H9 (cell line): Measurements from ENCODE around the gene BIRC7. TPM values are rescaled to one million over a fixed set of nuclear protein-coding genes. Genes with fewer than 3 reads are reported as not detected.

Experiments used
- DNase-seq: peaks from one replicate; pipeline ENCODE4 v3.0.0-alpha.2; 2017
- H2AFZ ChIP-seq: one replicate; pipeline ENCODE4 v1.6.1; 2013; ENCODE audit warnings: mild to moderate bottlenecking, low read length, control low read depth, moderate library complexity
- H2AK5ac ChIP-seq: 2 replicates; pipeline ENCODE4 v1.6.1; 2013; ENCODE audit warnings: low read length, control low read depth, mixed read lengths; ENCODE audit not compliant: insufficient read length
- H2BK120ac ChIP-seq: one replicate; pipeline ENCODE4 v1.6.1; 2013; ENCODE audit warnings: low read depth, mild to moderate bottlenecking, low read length, control low read depth, inconsistent platforms; ENCODE audit not compliant: poor library complexity, severe bottlenecking
- H2BK12ac ChIP-seq: 2 replicates; pipeline ENCODE4 v1.6.1; 2013; ENCODE audit warnings: low read length, control low read depth, mixed read lengths, low read depth; ENCODE audit not compliant: insufficient read length
- H2BK15ac ChIP-seq: 2 replicates; pipeline ENCODE4 v1.6.1; 2013; ENCODE audit warnings: low read depth, low read length, control low read depth
- H2BK20ac ChIP-seq: one replicate; pipeline ENCODE4 v1.6.1; 2013; ENCODE audit warnings: low read depth, mild to moderate bottlenecking, low read length, control low read depth, inconsistent platforms; ENCODE audit not compliant: poor library complexity, severe bottlenecking
- H2BK5ac ChIP-seq: 2 replicates; pipeline ENCODE4 v1.6.1; 2013; ENCODE audit warnings: low read length, control low read depth, mixed read lengths; ENCODE audit not compliant: insufficient read length
- H3K14ac ChIP-seq: 2 replicates; pipeline ENCODE4 v1.6.1; 2013; ENCODE audit warnings: low read length, control low read depth; ENCODE audit not compliant: insufficient read depth
- H3K18ac ChIP-seq: 2 replicates; pipeline ENCODE4 v1.6.1; 2013; ENCODE audit warnings: low read depth, mild to moderate bottlenecking, mixed read lengths, low read length, control low read depth; ENCODE audit not compliant: insufficient read length
- H3K23ac ChIP-seq: 2 replicates; pipeline ENCODE4 v1.6.1; 2013; ENCODE audit warnings: low read length, control low read depth, mixed read lengths, low read depth; ENCODE audit not compliant: insufficient read length
- H3K23me2 ChIP-seq: 2 replicates; pipeline ENCODE4 v1.6.1; 2013; ENCODE audit warnings: low read depth, mild to moderate bottlenecking, mixed read lengths, low read length, control low read depth; ENCODE audit not compliant: insufficient read length, poor library complexity, severe bottlenecking
- H3K27ac ChIP-seq: 2 replicates; pipeline ENCODE4 v1.5.1; 2013; ENCODE audit warnings: low read length, control low read depth, mixed read lengths, low read depth; ENCODE audit not compliant: insufficient read length
- H3K27me3 ChIP-seq: 2 replicates; pipeline ENCODE4 v1.6.1; 2013; ENCODE audit warnings: low read length, control low read depth, inconsistent platforms; ENCODE audit not compliant: insufficient read depth
- H3K4ac ChIP-seq: 2 replicates; pipeline ENCODE4 v1.6.1; 2013; ENCODE audit warnings: low read depth, mild to moderate bottlenecking, control low read depth, inconsistent platforms, low read length, moderate library complexity
- H3K4me1 ChIP-seq: 2 replicates; pipeline ENCODE4 v1.6.1; 2013; ENCODE audit warnings: low read length, control low read depth, inconsistent platforms; ENCODE audit not compliant: insufficient read depth
- H3K4me2 ChIP-seq: 2 replicates; pipeline ENCODE4 v1.6.1; 2013; ENCODE audit warnings: low read length, control low read depth, mixed read lengths; ENCODE audit not compliant: insufficient read length, insufficient read depth
- H3K56ac ChIP-seq: 2 replicates; pipeline ENCODE4 v1.6.1; 2013; ENCODE audit warnings: low read depth, mild to moderate bottlenecking, mixed read lengths, low read length, control low read depth; ENCODE audit not compliant: insufficient read length
- H3K79me1 ChIP-seq: 2 replicates; pipeline ENCODE4 v1.6.1; 2013; ENCODE audit warnings: low read depth, mild to moderate bottlenecking, moderate library complexity, low read length, control low read depth, inconsistent platforms; ENCODE audit not compliant: insufficient read depth, poor library complexity, severe bottlenecking
- H3K79me2 ChIP-seq: 2 replicates; pipeline ENCODE4 v1.6.1; 2013; ENCODE audit warnings: low read length, control low read depth, inconsistent platforms; ENCODE audit not compliant: insufficient read depth
- H3K9ac ChIP-seq: 2 replicates; pipeline ENCODE4 v1.6.1; 2013; ENCODE audit warnings: low read length, control low read depth, mixed read lengths; ENCODE audit not compliant: insufficient read length; ENCODE audit errors: extremely low read depth
- H3K9me3 ChIP-seq: one replicate; pipeline ENCODE4 v1.6.1; 2013; ENCODE audit warnings: low read depth, low read length, inconsistent platforms; ENCODE audit not compliant: control insufficient read depth
- H3T11ph ChIP-seq: one replicate; pipeline ENCODE4 v1.6.1; 2013; ENCODE audit warnings: mild to moderate bottlenecking, low read length, control low read depth, inconsistent platforms
- H4K20me1 ChIP-seq: one replicate; pipeline ENCODE4 v1.6.1; 2013; ENCODE audit not compliant: control insufficient read depth, insufficient read length, insufficient read depth
- H4K5ac ChIP-seq: 2 replicates; pipeline ENCODE4 v1.6.1; 2013; ENCODE audit warnings: low read depth, mild to moderate bottlenecking, mixed read lengths, low read length, control low read depth; ENCODE audit not compliant: insufficient read length
- H4K8ac ChIP-seq: replicated peaks from 2 replicates; pipeline ENCODE4 v1.6.1; 2013; ENCODE audit warnings: low read length, control low read depth, mixed read lengths, low read depth; ENCODE audit not compliant: insufficient read length
- H4K91ac ChIP-seq: 2 replicates; pipeline ENCODE4 v1.6.1; 2013; ENCODE audit warnings: low read depth, mild to moderate bottlenecking, moderate library complexity, mixed read lengths, low read length, control low read depth; ENCODE audit not compliant: insufficient read length
- H3K27ac Mint-ChIP-seq, 3 experiments: 2 replicates in 2 of 3; 3 replicates in 1 of 3; pipeline ENCODE4 v1.8.0; 2020 to 2021; ENCODE audit warnings: mixed read lengths in 3 of 3, mild to moderate bottlenecking in 1 of 3, moderate library complexity in 1 of 3
- H3K27me3 Mint-ChIP-seq: 2 replicates; pipeline ENCODE4 v1.8.0; 2021; ENCODE audit warnings: low read depth, mild to moderate bottlenecking, moderate library complexity, mixed read lengths
- H3K36me3 Mint-ChIP-seq, 3 experiments: 2 replicates in 2 of 3; 3 replicates in 1 of 3; pipeline ENCODE4 v1.8.0; 2020 to 2021; ENCODE audit warnings: low read depth in 3 of 3, mixed read lengths in 3 of 3; ENCODE audit not compliant: insufficient read depth in 1 of 3
- H3K4me1 Mint-ChIP-seq, 2 experiments: 2 replicates each; pipeline ENCODE4 v1.8.0; 2020; ENCODE audit warnings: mixed read lengths in 2 of 2
- H3K4me3 Mint-ChIP-seq, 2 experiments: 2 replicates in 1 of 2; 3 replicates in 1 of 2; pipeline ENCODE4 v1.8.0; 2020 to 2021; ENCODE audit warnings: mild to moderate bottlenecking in 2 of 2, mixed read lengths in 2 of 2, moderate library complexity in 1 of 2
- H3K9me3 Mint-ChIP-seq, 2 experiments: 2 replicates in 1 of 2; 3 replicates in 1 of 2; pipeline ENCODE4 v1.8.0; 2020; ENCODE audit warnings: mild to moderate bottlenecking in 2 of 2, mixed read lengths in 2 of 2, moderate library complexity in 1 of 2
- CTCF ChIP-seq: fragments of 200-600 bp; sonication (generic); conservative IDR thresholded peaks from 3 replicates; pipeline ENCODE4 v1.8.0; 2021; ENCODE audit warnings: antibody characterized with exemption, mild to moderate bottlenecking
- WGBS: extraction: QIAGEN DNeasy Blood & Tissue Kit; methylation state at CpG from one replicate; pipeline ENCODE4 v1.1.7; 2013; ENCODE audit warnings: missing lambda C conversion rate, low lambda C conversion rate, mixed read lengths; ENCODE audit not compliant: insufficient read length; ENCODE audit errors: extremely low coverage; 5-methylcytosine and 5-hydroxymethylcytosine counted together
- total RNA-seq: library from RNA; stranded (reverse); gene quantifications from 2 replicates; pipeline ENCODE4 v1.2.1, GENCODE V29; 2021

Gene BIRC7
- total RNA-seq, 1 experiment from 2014 or later: not detected

GRCh38 chr20:63194007-63194796 is 41.5 kb upstream of the BIRC7 start:
- Mint-ChIP-seq H3K36me3 (peaks cover 2 to 40% (median 36%) of the 10 kb centered on the region in 3 experiments; a peak in 6 of 7 replicates), H3K27ac (peak overlapping the region in 1 of 3 experiments; percentile 58; a peak in 4 of 7 replicates)

More at GRCh38 chr20:63194007-63194796, 41.5 kb upstream of the BIRC7 start:
- no CpG with 5 or more reads among the region's 14 CpGs for WGBS
- Histone ChIP-seq H4K8ac (no peak overlapping the region), H3K4me1 (no peaks in the 10 kb centered on the region), H2BK5ac (no peak overlapping the region), H2AFZ (no peak overlapping the region), H3T11ph (no peak overlapping the region), H3K14ac (no peak overlapping the region), H4K5ac (no peak overlapping the region), H3K23me2 (no peaks in the 10 kb centered on the region), H3K23ac (no peak overlapping the region), H2AK5ac (no peak overlapping the region), H3K9ac (no peak overlapping the region), H3K9me3 (no peaks in the 10 kb centered on the region), H2BK15ac (no peak overlapping the region), H3K79me1 (no peaks in the 10 kb centered on the region), H3K18ac (no peak overlapping the region), H3K56ac (no peak overlapping the region), H2BK12ac (no peak overlapping the region), H3K27ac (no peak overlapping the region), H3K4me2 (no peak overlapping the region), H3K79me2 (peaks cover 3% of the 10 kb centered on the region; the same call in 1 of the 2 replicates), H3K27me3 (no peaks in the 10 kb centered on the region), H2BK120ac (no peak overlapping the region), H2BK20ac (no peak overlapping the region), H4K20me1 (no peaks in the 10 kb centered on the region), H4K91ac (no peak overlapping the region), H3K4ac (no peak overlapping the region)
- no peak overlapping the region for H3K4me3 Mint-ChIP-seq
- H3K4me1 Mint-ChIP-seq: peaks cover 20 to 29% of the 10 kb centered on the region in 2 experiments
- no peak for TF ChIP-seq CTCF
- DNase-seq: no peak
- no peaks in the 10 kb centered on the region for H3K9me3 Mint-ChIP-seq
- no peaks in the 10 kb centered on the region; the same call in 1 of the 2 replicates for H3K27me3 Mint-ChIP-seq
